SK-N-MC (cell line): ENCODE measurements around the gene GPR42.

ENCODE experiments used
- EZH2 ChIP-seq: fragments of 200-600 bp; sonication (generic); IDR thresholded peaks from one replicate; pipeline ENCODE4 v1.6.1; 2017; ENCODE audit warnings: antibody characterized with exemption
- FOXP2 ChIP-seq: optimal IDR thresholded peaks from 2 replicates; pipeline ENCODE3; 2011; ENCODE audit warnings: mild to moderate bottlenecking, moderate library complexity; ENCODE audit not compliant: insufficient read depth; ENCODE audit errors: extremely low read length, control extremely low read depth
- POLR2AphosphoS5 ChIP-seq: IDR thresholded peaks from 2 replicates; pipeline ENCODE4 v1.6.1; 2012; ENCODE audit warnings: mild to moderate bottlenecking, low read depth, low read length, borderline replicate concordance

DNA sequence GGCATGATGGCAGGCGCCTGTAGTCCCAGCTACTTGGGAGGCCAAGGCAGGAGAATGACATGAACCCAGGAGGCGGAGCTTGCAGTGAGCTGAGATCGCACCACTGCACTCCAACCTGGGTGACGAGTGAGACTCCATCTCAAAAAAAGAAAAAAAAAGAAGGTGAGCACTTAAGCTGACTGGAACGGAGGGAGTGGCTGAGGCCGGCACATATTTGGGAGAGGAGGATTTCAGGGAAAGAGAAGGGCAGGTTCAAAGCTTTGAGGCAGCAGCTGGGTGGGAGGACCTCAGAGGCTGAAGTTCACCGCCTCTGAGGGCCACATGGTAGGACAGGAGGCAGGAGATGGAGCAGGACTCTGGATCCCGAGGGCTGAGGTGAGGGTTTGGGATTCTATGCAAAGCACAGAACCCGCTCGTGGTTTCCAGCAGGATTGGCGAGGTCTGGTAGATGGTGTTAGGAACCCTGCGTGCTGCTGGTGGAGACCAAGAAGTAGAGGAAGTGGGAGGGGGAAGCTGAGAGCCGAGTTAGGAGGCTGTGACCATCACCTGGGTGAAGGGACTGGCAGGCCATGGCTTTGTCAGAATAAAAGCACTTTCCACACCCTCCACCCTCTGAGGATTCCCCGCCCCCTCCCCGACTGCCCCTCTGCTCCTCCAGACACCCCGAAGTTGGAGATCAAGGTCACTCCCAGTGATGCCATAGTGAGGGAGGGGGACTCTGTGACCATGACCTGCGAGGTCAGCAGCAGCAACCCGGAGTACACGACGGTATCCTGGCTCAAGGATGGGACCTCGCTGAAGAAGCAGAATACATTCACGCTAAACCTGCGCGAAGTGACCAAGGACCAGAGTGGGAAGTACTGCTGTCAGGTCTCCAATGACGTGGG, 33.5 kb upstream of the GPR42 start:
- TF ChIP-seq EZH2, result no peak
- TF ChIP-seq POLR2AphosphoS5, result no peak
- TF ChIP-seq FOXP2, result no peak
